CD4-positive, alpha-beta memory T cell (primary cell): Measurements from ENCODE around the gene ZBTB18. TPM values are rescaled to one million over a fixed set of nuclear protein-coding genes. Genes with fewer than 3 reads are reported as not detected.
A peak's percentile ranks its signal among the peaks of the same experiment; 100 is the strongest.

Source experiments
- CTCF ChIA-PET: fragments of 350-600 bp; sonication (Branson Sonifier 250); formaldehyde crosslinking; loops from one replicate; lab custom pipeline; 2021; ENCODE audit warnings: inconsistent platforms; ENCODE audit not compliant: partially characterized antibody; lab: Charles Lee
- POLR2A ChIA-PET: fragments of 350-600 bp; sonication (Branson Sonifier 250); formaldehyde crosslinking; loops from one replicate; lab custom pipeline; 2021; ENCODE audit not compliant: partially characterized antibody; lab: Charles Lee
- DNase-seq, 5 donors: peaks; one replicate each; pipeline versions ENCODE4 v3.0.0 to v3.0.0-alpha.2; 2020 to 2022; ENCODE audit warnings: mixed read lengths in 1 of 5
- H3K27ac ChIP-seq: one replicate; pipeline ENCODE4 v1.7.0; 2013; ENCODE audit warnings: low read depth, low read length
- H3K27me3 ChIP-seq: 2 replicates; pipeline ENCODE4 v1.7.0; 2013; ENCODE audit warnings: mild to moderate bottlenecking, low read length, moderate library complexity; ENCODE audit not compliant: insufficient read depth
- H3K36me3 ChIP-seq: 2 replicates; pipeline ENCODE4 v1.7.0; 2013; ENCODE audit warnings: mild to moderate bottlenecking, low read length, moderate library complexity; ENCODE audit not compliant: insufficient read depth
- H3K4me1 ChIP-seq: 2 replicates; pipeline ENCODE4 v1.7.0; 2013; ENCODE audit warnings: mild to moderate bottlenecking, low read length, moderate library complexity; ENCODE audit not compliant: insufficient read depth
- H3K4me3 ChIP-seq, 2 donors: one replicate each; pipeline ENCODE4 v1.7.0; 2013; ENCODE audit warnings: low read length in 2 of 2, mild to moderate bottlenecking in 1 of 2
- H3K9me3 ChIP-seq, 2 donors: one replicate each; pipeline ENCODE4 v1.7.0; 2013; ENCODE audit warnings: low read length in 2 of 2, control low read depth in 1 of 2; ENCODE audit not compliant: control insufficient read depth in 1 of 2
- H3K27ac Mint-ChIP-seq, 7 donors: one replicate each; pipeline ENCODE4 v1.8.0; 2020 to 2021; ENCODE audit warnings: mixed read lengths in 7 of 7, mild to moderate bottlenecking in 6 of 7, inconsistent platforms in 3 of 7, moderate library complexity in 3 of 7
- H3K27me3 Mint-ChIP-seq, 2 donors: one replicate each; pipeline ENCODE4 v1.8.0; 2020 to 2021; ENCODE audit warnings: mixed read lengths in 2 of 2
- H3K36me3 Mint-ChIP-seq, 2 donors: one replicate each; pipeline ENCODE4 v1.8.0; 2020 to 2021; ENCODE audit warnings: mixed read lengths in 2 of 2, inconsistent platforms in 1 of 2, mild to moderate bottlenecking in 1 of 2
- H3K4me1 Mint-ChIP-seq, 4 donors: one replicate each; pipeline ENCODE4 v1.8.0; 2020 to 2021; ENCODE audit warnings: mixed read lengths in 4 of 4, mild to moderate bottlenecking in 1 of 4
- H3K4me3 Mint-ChIP-seq, 8 donors: one replicate each; pipeline ENCODE4 v1.8.0; 2020 to 2021; ENCODE audit warnings: mixed read lengths in 8 of 8, mild to moderate bottlenecking in 7 of 8, moderate library complexity in 6 of 8, inconsistent platforms in 3 of 8
- H3K9me3 Mint-ChIP-seq, 8 donors: one replicate each; pipeline ENCODE4 v1.8.0; 2020 to 2021; ENCODE audit warnings: mixed read lengths in 8 of 8, mild to moderate bottlenecking in 5 of 8, inconsistent platforms in 3 of 8, moderate library complexity in 1 of 8
- intact Hi-C: fragments of 100-400 bp; cut with micrococcal nuclease; formaldehyde crosslinking; loops from one replicate; pipeline ENCODE4 v1.15.1; 2023
- polyA plus RNA-seq, 2 donors: library from polyadenylated mRNA; unstranded; fragments of 300-500 nt; fragmentation: Illumina TruSeq; gene quantifications; one replicate each; pipeline ENCODE4 v1.2.3, GENCODE V29; 2021
- total RNA-seq, 2 experiments: library from RNA; stranded (reverse); gene quantifications; one replicate each; pipeline ENCODE4 v1.2.3, GENCODE V29; 2021

The ZBTB18 gene
- total and polyA plus RNA-seq, 4 experiments from 2014 or later: 1.5 to 65.3 (median 32.4) TPM

DNA sequence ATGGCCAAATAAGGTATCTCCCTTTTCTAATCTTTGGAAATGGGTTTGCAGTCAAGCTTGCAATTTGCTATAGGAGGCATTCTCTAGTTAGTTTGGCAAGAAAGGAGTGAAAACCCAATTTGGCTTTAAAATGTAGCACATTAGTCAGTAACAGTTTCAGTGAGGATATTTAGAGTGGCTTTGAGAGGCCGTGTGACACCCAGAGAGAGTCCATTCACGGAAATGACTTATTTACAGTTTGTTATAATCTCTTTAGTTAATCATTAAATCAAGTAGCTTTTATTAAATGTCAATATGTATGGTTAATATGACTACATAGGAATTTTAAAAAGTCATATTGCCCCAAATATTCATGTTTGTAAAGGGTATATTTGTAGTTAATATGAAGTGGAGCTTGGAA is 9.6 kb downstream of the ZBTB18 start:
- Histone ChIP-seq H3K4me3 (no peak overlapping the region), H3K4me1 (no peaks in the 10 kb centered on the region), H3K27ac (no peak overlapping the region), H3K27me3 (no peaks in the 10 kb centered on the region), H3K36me3 (peaks cover 3% of the 10 kb centered on the region), H3K9me3 (no peaks in the 10 kb centered on the region)
- ChIA-PET CTCF (interaction anchor here (0.6 kb wide), 1 partner anchor 10 kb away, joined by 3 read pairs; no protein-coding TSS in a partner anchor), POLR2A (interaction anchor here (1.4 to 5.7 kb wide), 2 partner anchors 13 to 14 kb away, joined by 8 to 28 read pairs; no protein-coding TSS in a partner anchor)
- Mint-ChIP-seq H3K27ac (no peak overlapping the region), H3K9me3 (peaks cover 0 to 2% (median 0%) of the 10 kb centered on the region in 8 donors), H3K4me3 (no peak overlapping the region), H3K27me3 (no peaks in the 10 kb centered on the region), H3K4me1 (peaks cover 3 to 5% (median 4%) of the 10 kb centered on the region in 4 donors), H3K36me3 (peaks cover 14 to 16% of the 10 kb centered on the region in 2 donors)
- DNase-seq: no peak
- intact Hi-C loops: no loop called here

DNA sequence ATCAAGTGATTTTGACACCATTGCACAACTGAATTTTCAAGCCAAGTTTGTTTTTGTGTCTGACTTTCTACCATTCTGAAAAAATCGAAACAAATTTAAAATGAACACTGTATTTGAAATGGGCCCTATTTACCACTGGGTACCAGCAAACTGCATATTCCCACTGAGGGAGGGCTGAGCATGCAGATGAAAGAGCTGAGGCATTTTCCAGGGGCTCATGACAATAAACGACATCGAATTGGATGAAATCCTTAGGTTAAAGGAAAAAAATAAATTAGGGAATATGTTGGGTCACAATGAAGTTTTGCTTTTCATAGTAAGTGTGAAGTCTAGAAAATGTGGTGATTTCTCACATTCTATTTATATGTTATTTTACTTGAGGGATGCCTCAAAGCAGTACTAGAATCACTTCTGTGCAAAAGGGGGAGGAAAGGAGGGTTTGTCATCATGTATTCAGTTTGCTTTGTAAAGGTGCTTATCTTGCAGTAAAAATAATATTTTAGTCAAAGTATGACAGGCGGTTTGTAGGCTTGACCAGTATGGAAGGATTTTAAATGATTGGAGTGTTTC is 11.2 kb downstream of the ZBTB18 start:
- H3K27ac ChIP-seq: no peak overlapping the region
- no peak overlapping the region for H3K4me3 Mint-ChIP-seq
- no peaks in the 10 kb centered on the region for H3K27me3 Mint-ChIP-seq
- H3K27ac Mint-ChIP-seq: no peak overlapping the region
- intact Hi-C loops: no loop called here
- H3K4me3 ChIP-seq: no peak overlapping the region
- no peaks in the 10 kb centered on the region for H3K4me1 ChIP-seq
- no peaks in the 10 kb centered on the region for H3K27me3 ChIP-seq
- no peaks in the 10 kb centered on the region for H3K36me3 ChIP-seq
- CTCF ChIA-PET: interaction anchor here (0.6 kb wide), 1 partner anchor 109 kb away, joined by 3 read pairs; no protein-coding TSS in a partner anchor
- POLR2A ChIA-PET: interaction anchor here (1.2 to 2.3 kb wide), 2 partner anchors 10 to 14 kb away, joined by 3 to 5 read pairs; no protein-coding TSS in a partner anchor
- no peaks in the 10 kb centered on the region for H3K9me3 ChIP-seq
- H3K4me1 Mint-ChIP-seq: peaks cover 0 to under 1% (median 0%) of the 10 kb centered on the region in 4 donors
- H3K9me3 Mint-ChIP-seq: peaks cover 0 to 2% (median 0%) of the 10 kb centered on the region in 8 donors
- peaks cover 3 to 5% of the 10 kb centered on the region in 2 donors for H3K36me3 Mint-ChIP-seq
- DNase-seq: no peak

DNA sequence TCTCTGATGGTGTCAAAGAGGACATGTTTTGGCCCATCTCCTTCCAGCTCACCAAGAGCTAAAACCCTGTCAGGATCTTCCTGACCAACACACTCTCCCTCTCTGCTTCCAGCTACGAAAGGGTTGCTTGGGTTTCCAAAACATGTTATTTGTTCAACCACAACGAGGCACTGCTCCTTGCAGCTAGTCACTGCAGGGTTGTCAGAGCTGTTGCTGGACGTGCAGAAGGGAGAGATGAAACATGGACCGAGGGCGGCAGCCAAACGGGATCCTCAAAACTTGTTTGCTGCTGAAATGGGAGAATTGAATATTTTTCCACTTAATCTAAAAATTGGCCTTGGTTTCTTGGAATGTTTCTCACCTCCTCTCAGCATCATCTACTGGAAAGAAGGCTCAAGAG is 12.4 kb downstream of the ZBTB18 start:
- CTCF ChIA-PET: interaction anchor here (1.7 kb wide), 1 partner anchor 10 kb away, joined by 4 read pairs; no protein-coding TSS in a partner anchor

DNA sequence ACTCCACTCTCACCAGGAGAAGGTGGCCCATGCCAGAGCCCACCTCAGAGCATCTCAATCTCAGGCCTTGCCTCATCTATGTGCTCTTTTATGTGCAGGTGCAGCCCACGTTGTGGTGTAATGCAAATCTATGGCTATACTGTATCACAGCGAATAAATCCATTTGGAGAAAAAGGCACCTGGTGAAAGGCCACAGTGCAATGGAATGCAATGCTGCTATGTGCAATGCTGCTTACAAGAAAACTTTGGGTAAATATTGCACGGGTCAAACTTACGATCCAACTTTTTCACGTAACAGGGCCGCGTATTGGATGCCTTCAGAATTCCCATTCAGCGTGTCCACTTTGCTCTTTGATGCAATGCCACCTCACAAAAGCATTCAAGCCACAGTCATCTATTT is 13.5 kb downstream of the ZBTB18 start:
- peaks cover 0 to 2% (median 0%) of the 10 kb centered on the region in 8 donors for H3K9me3 Mint-ChIP-seq
- no peak overlapping the region for H3K27ac Mint-ChIP-seq
- H3K9me3 ChIP-seq: no peaks in the 10 kb centered on the region
- ChIA-PET CTCF (interaction anchor here (1.4 kb wide), 1 partner anchor 10 kb away, joined by 5 read pairs; no protein-coding TSS in a partner anchor), POLR2A (interaction anchor here (1.2 to 2.1 kb wide), 2 partner anchors 10 to 14 kb away, joined by 4 to 6 read pairs; partner anchors contain the start of gene ZBTB18)
- peaks cover 0 to 3% (median 0%) of the 10 kb centered on the region in 4 donors for H3K4me1 Mint-ChIP-seq
- no peaks in the 10 kb centered on the region for H3K36me3 Mint-ChIP-seq
- H3K27me3 ChIP-seq: no peaks in the 10 kb centered on the region
- H3K36me3 ChIP-seq: no peaks in the 10 kb centered on the region
- H3K4me3 Mint-ChIP-seq: no peak overlapping the region
- intact Hi-C loops: no loop called here
- no peak overlapping the region for H3K27ac ChIP-seq
- H3K4me1 ChIP-seq: no peaks in the 10 kb centered on the region
- H3K4me3 ChIP-seq: no peak overlapping the region
- no peak for DNase-seq
- H3K27me3 Mint-ChIP-seq: no peaks in the 10 kb centered on the region

More for the DNA sequence above, 12.4 kb downstream of the ZBTB18 start:
- Mint-ChIP-seq H3K9me3 (peaks cover 0 to 2% (median 0%) of the 10 kb centered on the region in 8 donors), H3K36me3 (no peaks in the 10 kb centered on the region), H3K4me1 (no peaks in the 10 kb centered on the region), H3K4me3 (no peak overlapping the region), H3K27ac (no peak overlapping the region), H3K27me3 (no peaks in the 10 kb centered on the region)
- POLR2A ChIA-PET: interaction anchor here (2.1 to 2.3 kb wide), 2 partner anchors 11 to 15 kb away, joined by 5 to 6 read pairs; no protein-coding TSS in a partner anchor
- Histone ChIP-seq H3K9me3 (no peaks in the 10 kb centered on the region), H3K27me3 (no peaks in the 10 kb centered on the region), H3K4me3 (no peak overlapping the region), H3K4me1 (no peaks in the 10 kb centered on the region), H3K36me3 (no peaks in the 10 kb centered on the region), H3K27ac (no peak overlapping the region)
- no peak for DNase-seq
- intact Hi-C loops: no loop called here

DNA sequence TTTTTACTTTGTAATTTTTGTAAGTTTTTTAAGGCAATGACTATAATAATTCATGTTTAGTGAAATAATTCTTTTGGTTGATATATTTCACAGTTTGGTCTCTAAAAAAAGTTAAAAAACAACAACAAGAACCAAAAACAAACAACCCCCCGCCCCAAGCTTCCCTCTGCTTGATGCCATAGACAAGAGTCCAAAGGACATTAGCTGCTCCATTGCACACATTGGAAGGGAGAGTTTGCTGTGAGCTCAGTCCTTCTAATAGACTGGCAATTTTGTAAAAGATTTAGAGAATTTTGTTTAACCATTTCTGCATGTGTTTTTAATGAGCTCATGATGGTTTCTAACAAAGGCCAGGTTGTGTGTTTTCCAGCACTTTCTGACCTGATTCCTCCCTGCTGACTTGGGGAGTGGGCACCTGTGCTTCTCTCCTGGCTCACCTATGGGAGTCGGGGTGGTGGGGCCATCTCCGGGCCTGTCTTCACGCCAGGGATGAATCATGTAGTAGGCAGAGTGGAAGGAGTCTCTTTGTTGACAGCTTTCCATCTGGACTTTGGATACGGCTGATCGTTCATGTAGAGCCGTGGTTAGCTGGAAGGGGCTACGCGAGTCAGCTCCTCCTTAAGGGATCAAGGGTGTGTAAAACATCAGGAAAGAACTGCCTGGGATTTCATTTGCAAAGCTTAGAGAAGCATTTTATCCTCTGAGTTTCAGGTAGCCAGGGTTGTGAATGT is 14.1 kb downstream of the ZBTB18 start:
- Mint-ChIP-seq H3K27me3 (no peaks in the 10 kb centered on the region), H3K27ac (peak overlapping the region in 1 of 7 donors; percentile 12), H3K36me3 (no peaks in the 10 kb centered on the region), H3K4me3 (no peak overlapping the region), H3K4me1 (peaks cover 0 to 3% (median 0%) of the 10 kb centered on the region in 4 donors), H3K9me3 (peaks cover 0 to 2% (median 0%) of the 10 kb centered on the region in 8 donors)
- Histone ChIP-seq H3K9me3 (no peaks in the 10 kb centered on the region), H3K36me3 (no peaks in the 10 kb centered on the region), H3K27me3 (no peaks in the 10 kb centered on the region), H3K27ac (no peak overlapping the region), H3K4me1 (no peaks in the 10 kb centered on the region), H3K4me3 (no peak overlapping the region)
- ChIA-PET POLR2A (interaction anchor here (0.9 to 1.2 kb wide), 3 partner anchors 10 to 17 kb away, joined by 3 to 4 read pairs (median 3); partner anchors contain the start of gene ZBTB18), CTCF (interaction anchor here (0.8 to 1.4 kb wide), 2 partner anchors 10 to 12 kb away, joined by 4 to 5 read pairs; no protein-coding TSS in a partner anchor)
- DNase-seq: no peak
- intact Hi-C loops: no loop called here

DNA sequence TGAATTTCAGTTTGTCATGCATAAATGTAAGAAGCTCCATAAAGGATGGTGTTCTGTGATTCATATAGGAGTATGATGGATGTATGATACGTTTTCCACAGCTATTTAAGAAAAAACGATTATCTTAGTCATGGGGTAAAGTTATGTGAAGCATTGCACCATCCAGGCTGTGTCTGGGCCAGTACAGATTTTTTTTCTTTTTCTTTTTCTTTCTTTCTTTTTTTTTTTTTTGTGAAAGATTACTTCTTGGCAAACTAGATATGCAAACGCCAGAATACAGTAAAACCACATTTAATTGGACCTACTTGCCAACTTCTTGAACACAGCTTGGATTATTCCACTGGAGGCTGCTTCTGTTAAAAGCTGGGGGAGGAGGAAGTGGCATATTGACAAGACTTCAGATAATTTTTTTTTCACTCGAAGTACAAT is 14.9 kb downstream of the ZBTB18 start:
- Mint-ChIP-seq H3K9me3 (peaks cover 0 to 2% (median 0%) of the 10 kb centered on the region in 8 donors), H3K4me1 (peaks cover 0 to 3% (median 0%) of the 10 kb centered on the region in 4 donors), H3K27me3 (no peaks in the 10 kb centered on the region), H3K36me3 (no peaks in the 10 kb centered on the region), H3K27ac (peak overlapping the region in 1 of 7 donors; percentile 68), H3K4me3 (no peak overlapping the region)
- Histone ChIP-seq H3K27ac (no peak overlapping the region), H3K27me3 (no peaks in the 10 kb centered on the region), H3K36me3 (no peaks in the 10 kb centered on the region), H3K4me3 (no peak overlapping the region), H3K4me1 (no peaks in the 10 kb centered on the region), H3K9me3 (no peaks in the 10 kb centered on the region)
- ChIA-PET CTCF (interaction anchor here (0.8 to 1.4 kb wide), 2 partner anchors 9 to 13 kb away, joined by 4 to 5 read pairs; no protein-coding TSS in a partner anchor), POLR2A (interaction anchor here (0.9 to 1.2 kb wide), 3 partner anchors 9 to 18 kb away, joined by 3 to 4 read pairs (median 3); partner anchors contain the start of gene ZBTB18)
- no peak for DNase-seq
- intact Hi-C loops: no loop called here
